Measurements from ENCODE around the gene CEP89. TPM values are rescaled to one million over a fixed set of nuclear protein-coding genes. Genes with fewer than 3 reads are reported as not detected.

Gene CEP89
- total RNA-seq, 1 experiment from 2014 or later: 31.1 TPM

DNA sequence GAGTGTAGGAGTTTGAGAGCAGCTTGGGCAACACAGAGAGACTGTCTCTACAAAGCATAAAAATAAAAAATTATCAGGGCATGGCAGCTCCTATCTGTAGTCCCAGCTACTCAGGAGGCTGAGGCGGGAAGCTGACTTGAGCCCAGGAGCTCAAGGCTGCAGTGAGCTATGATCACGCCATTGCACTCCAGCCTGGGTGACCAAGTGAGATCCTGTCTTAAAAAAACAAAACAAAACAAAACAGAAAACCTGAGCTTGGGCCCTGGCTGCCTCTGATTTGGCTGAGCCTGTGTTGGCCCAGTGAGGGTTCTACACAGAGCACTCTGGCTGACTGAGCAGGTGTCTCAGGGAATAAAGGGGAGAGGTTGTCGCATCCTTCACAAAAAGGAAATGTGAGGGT, 110.2 kb downstream of the CEP89 start:
- H3K9me3 Mint-ChIP-seq (ENCODE audit: low read depth, unreplicated experiment): no peaks in the 10 kb centered on the region
- H3K27me3 Mint-ChIP-seq (ENCODE audit: unreplicated experiment): no peaks in the 10 kb centered on the region
- CTCF ChIA-PET: no interaction called here

DNA sequence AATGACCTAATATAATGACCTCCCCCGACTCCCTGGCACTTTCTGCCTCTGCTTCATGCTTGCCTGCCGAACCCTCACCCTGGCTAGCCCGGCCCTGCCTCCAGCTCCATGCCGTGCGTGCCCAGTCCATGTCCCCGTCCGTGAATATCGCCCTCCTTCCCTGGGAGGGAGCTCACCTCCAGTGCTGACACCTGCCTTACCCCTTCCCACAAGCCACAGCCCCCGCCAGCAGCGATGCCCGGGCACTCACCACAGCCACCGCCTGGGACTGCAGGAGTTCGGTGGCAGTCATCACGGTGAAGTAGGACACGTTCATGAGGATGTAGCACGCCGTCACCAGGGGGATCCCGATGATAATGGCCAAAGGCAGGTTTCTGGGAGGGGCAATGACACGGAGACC, 112.2 kb downstream of the CEP89 start:
- no peaks in the 10 kb centered on the region for H3K27me3 Mint-ChIP-seq (ENCODE audit: unreplicated experiment)
- H3K27ac Mint-ChIP-seq (ENCODE audit: unreplicated experiment): no peak overlapping the region
- CTCF ChIA-PET: interaction anchor here (0.6 to 0.7 kb wide), 4 partner anchors 16 to 45 kb away, joined by 3 to 7 read pairs (median 4); no protein-coding TSS in a partner anchor
- TF ChIP-seq, protein P1, sequence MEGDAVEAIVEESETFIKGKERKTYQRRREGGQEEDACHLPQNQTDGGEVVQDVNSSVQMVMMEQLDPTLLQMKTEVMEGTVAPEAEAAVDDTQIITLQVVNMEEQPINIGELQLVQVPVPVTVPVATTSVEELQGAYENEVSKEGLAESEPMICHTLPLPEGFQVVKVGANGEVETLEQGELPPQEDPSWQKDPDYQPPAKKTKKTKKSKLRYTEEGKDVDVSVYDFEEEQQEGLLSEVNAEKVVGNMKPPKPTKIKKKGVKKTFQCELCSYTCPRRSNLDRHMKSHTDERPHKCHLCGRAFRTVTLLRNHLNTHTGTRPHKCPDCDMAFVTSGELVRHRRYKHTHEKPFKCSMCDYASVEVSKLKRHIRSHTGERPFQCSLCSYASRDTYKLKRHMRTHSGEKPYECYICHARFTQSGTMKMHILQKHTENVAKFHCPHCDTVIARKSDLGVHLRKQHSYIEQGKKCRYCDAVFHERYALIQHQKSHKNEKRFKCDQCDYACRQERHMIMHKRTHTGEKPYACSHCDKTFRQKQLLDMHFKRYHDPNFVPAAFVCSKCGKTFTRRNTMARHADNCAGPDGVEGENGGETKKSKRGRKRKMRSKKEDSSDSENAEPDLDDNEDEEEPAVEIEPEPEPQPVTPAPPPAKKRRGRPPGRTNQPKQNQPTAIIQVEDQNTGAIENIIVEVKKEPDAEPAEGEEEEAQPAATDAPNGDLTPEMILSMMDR (IDR thresholded peaks at IDR 0.05; ENCODE audit: unreplicated experiment): no peak
- intact Hi-C loops (cut with micrococcal nuclease; ENCODE audit: unreplicated experiment): no loop called here
- H3K9me3 Mint-ChIP-seq (ENCODE audit: low read depth, unreplicated experiment): no peaks in the 10 kb centered on the region
- BruUV-seq (replicated peaks): no TSS peak
- H3K4me1 Mint-ChIP-seq (ENCODE audit: low read depth, unreplicated experiment): no peaks in the 10 kb centered on the region
- DNase-seq: no peak
- no peak overlapping the region for H3K4me3 Mint-ChIP-seq (ENCODE audit: low read depth, unreplicated experiment)
- H3K36me3 Mint-ChIP-seq (ENCODE audit: insufficient read depth, unreplicated experiment): no peaks in the 10 kb centered on the region

More for the DNA sequence above, 110.2 kb downstream of the CEP89 start:
- Mint-ChIP-seq H3K36me3 (ENCODE audit: insufficient read depth, unreplicated experiment) (no peaks in the 10 kb centered on the region), H3K4me1 (ENCODE audit: low read depth, unreplicated experiment) (no peaks in the 10 kb centered on the region), H3K27ac (ENCODE audit: unreplicated experiment) (no peak overlapping the region), H3K4me3 (ENCODE audit: low read depth, unreplicated experiment) (no peak overlapping the region)
- TF ChIP-seq, protein P1 (IDR thresholded peaks at IDR 0.05; ENCODE audit: unreplicated experiment): no peak
- intact Hi-C loops (cut with micrococcal nuclease; ENCODE audit: unreplicated experiment): no loop called here
- no TSS peak for BruUV-seq (replicated peaks)
- no peak for DNase-seq

DNA sequence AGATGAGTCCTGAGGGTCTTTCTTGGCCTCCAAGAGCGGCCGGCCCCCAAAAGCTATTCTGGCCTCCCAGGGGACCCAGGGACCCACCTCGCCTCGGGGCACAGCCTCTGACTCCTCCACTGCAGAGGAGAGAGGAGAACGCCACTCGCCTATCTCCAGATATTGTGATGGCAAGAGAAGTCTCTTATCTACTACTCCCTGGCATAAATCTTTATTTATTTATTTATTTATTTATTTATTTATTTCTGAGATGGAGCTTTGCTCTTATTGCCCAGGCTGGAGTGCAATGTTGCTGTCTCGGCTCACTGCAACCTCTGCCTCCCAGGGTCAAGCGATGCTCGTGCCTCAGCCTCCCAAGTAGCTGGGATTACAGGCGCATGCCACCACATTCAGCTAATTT, 113.2 kb downstream of the CEP89 start:
- TF ChIP-seq, protein P1 (IDR thresholded peaks at IDR 0.05; ENCODE audit: unreplicated experiment): no peak
- no peaks in the 10 kb centered on the region for H3K4me1 Mint-ChIP-seq (ENCODE audit: low read depth, unreplicated experiment)
- intact Hi-C loops (cut with micrococcal nuclease; ENCODE audit: unreplicated experiment): no loop called here
- no peak for DNase-seq
- no peaks in the 10 kb centered on the region for H3K36me3 Mint-ChIP-seq (ENCODE audit: insufficient read depth, unreplicated experiment)
- CTCF ChIA-PET: no interaction called here
- BruUV-seq (replicated peaks): no TSS peak
- H3K4me3 Mint-ChIP-seq (ENCODE audit: low read depth, unreplicated experiment): no peak overlapping the region
- H3K27ac Mint-ChIP-seq (ENCODE audit: unreplicated experiment): no peak overlapping the region
- no peaks in the 10 kb centered on the region for H3K9me3 Mint-ChIP-seq (ENCODE audit: low read depth, unreplicated experiment)
- no peaks in the 10 kb centered on the region for H3K27me3 Mint-ChIP-seq (ENCODE audit: unreplicated experiment)

DNA sequence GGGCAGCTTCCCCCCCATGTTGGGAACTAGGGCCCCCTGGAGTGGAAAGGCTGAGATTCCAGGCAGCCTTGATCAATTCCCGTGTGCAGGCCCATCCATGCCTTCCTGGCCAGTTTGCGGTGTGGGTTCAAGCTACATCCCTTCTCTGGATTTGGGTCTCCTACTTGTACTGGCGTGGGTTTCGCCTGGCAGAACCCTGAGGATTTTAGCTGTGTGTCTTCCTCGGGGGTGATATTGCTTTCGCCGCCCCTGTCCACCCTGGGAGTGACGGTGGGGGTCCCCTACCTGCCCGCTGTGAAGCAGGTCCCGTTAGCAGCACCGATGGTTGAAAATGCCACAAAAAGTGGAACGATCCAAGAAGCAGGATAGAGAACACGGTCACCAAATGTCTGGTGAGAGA, 113.6 kb downstream of the CEP89 start:
- H3K36me3 Mint-ChIP-seq (ENCODE audit: insufficient read depth, unreplicated experiment): no peaks in the 10 kb centered on the region
- no peaks in the 10 kb centered on the region for H3K27me3 Mint-ChIP-seq (ENCODE audit: unreplicated experiment)
- TF ChIP-seq, protein P1 (IDR thresholded peaks at IDR 0.05; ENCODE audit: unreplicated experiment): no peak
- no peak overlapping the region for H3K4me3 Mint-ChIP-seq (ENCODE audit: low read depth, unreplicated experiment)
- H3K9me3 Mint-ChIP-seq (ENCODE audit: low read depth, unreplicated experiment): no peaks in the 10 kb centered on the region
- BruUV-seq (replicated peaks): no TSS peak
- intact Hi-C loops (cut with micrococcal nuclease; ENCODE audit: unreplicated experiment): no loop called here
- no peaks in the 10 kb centered on the region for H3K4me1 Mint-ChIP-seq (ENCODE audit: low read depth, unreplicated experiment)
- CTCF ChIA-PET: no interaction called here
- H3K27ac Mint-ChIP-seq (ENCODE audit: unreplicated experiment): no peak overlapping the region
- DNase-seq: no peak
